Measurements from ENCODE around the gene MROH2B.

MROH2B gene

DNA sequence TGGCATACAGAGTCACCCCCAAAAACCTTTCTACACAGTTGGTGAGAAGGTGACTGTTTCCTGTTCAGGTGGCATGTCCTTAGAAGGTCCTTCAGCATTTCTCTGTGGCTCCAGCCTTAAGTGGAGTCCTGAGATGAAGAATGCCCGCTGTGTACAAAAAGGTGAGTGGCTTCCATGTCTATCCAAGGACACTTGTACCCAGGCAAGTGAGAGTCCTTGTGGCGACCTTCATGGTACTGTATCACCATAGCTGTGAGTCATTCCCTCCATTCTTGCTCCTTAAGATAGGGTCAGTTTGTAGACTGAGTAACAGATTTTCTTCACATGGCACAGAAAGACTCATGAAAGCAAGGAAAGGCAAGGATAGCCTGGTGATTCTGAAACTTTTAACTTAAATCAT is 98.7 kb downstream of the MROH2B start:
- no peak for DNase-seq (ENCODE audit: low read depth in 2 of 2)

- DNase-seq (ENCODE audit: low read depth in 2 of 2): no peak
Measured at GRCh38 chr5:40962207-40962955, 108.8 kb downstream of the MROH2B start.

DNA sequence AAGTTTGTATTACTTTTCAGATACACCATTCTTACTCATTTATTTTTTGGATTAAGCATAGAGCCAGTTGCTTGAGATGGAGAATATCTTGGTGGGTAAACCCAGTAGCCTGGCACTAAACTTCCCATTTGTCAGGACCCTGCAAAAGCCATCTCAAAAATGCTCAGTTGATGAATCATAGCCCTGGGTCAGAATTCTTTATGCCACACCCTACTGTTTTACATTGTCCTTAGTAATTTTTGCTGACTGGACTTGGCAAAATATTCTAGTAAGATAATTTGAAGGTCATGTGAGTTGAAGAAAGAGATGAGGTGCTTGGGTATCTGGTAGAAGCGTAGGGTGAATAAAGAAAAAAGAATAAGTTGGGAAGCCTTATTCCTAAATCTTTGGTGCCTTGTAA is 111.1 kb downstream of the MROH2B start:
- no peak for DNase-seq (ENCODE audit: low read depth in 2 of 2)

DNA sequence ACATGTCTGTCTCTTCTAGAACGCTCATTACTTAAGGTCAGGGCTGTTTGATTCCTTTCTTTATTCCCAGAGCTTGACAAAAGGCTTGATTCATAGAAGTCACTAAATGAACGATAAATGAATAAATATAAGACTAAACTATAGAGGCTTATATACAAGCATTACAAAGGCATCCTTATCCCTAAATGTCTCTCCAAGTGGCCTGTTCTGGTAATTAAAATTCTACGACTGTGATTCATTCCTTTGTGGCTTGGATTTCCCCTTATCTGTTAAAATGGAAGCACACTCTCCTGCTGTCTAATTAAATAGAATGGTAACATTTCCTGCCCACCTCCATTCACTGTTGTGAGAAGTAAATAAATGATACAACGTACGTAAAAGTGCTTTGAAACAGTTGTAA is 112.3 kb downstream of the MROH2B start:
- no peak for DNase-seq (ENCODE audit: low read depth in 2 of 2)

DNA sequence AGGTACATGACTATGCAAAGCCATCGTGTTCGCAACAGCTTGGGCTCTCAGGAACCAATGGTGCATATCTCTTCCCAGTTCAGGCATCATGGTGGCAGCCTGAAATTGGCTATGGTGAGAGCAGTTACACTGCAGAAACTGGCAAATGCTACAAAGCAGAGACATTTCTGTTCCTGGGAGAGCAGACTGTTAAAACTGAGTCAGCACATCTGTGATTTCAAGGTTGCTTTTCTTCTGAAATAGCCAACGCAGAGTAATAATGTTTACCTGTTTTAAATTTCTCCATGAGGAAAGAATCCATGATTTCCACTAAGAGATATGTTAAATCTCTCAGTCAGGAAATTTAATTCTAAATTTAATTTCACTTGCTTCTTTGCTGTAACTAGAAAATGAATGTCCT is 114.1 kb downstream of the MROH2B start:
- no peak for DNase-seq (ENCODE audit: low read depth in 2 of 2)

- no peak for DNase-seq (ENCODE audit: low read depth in 2 of 2)
Measured at GRCh38 chr5:40955313-40955712, 115.8 kb downstream of the MROH2B start.

Data from activated CD8-positive, alpha-beta memory T cell treated with anti-CD3 and anti-CD28 coated beads for 4 hours (primary cell).